ENCODE measurements around the gene KIAA1143. TPM values are rescaled to one million over a fixed set of nuclear protein-coding genes. Genes with fewer than 3 reads are reported as not detected.
A peak's percentile ranks its signal among the peaks of the same experiment; 100 is the strongest.

Gene KIAA1143
- 10 to 100 TPM; 36.2 to 67.3 (median 61.7) TPM for polyA plus RNA-seq (ENCODE audit: insufficient read depth in 1 of 5, insufficient read length in 5 of 5, low replicate concordance in 1 of 5)
- long read RNA-seq, donor 1, full-length matches to known transcripts: 29 of 45 reads
- long read RNA-seq, donor 1, partial matches to known transcripts: 10 of 45 reads
- long read RNA-seq, donor 1, other reads (novel, unspliced or antisense): 6 of 45 reads
- long read RNA-seq, donor 2, full-length matches to known transcripts: 16 of 16 reads
- long read RNA-seq, donor 2, partial matches to known transcripts: 0 of 16 reads
- long read RNA-seq, donor 2, other reads (novel, unspliced or antisense): 0 of 16 reads
- long read RNA-seq, donor 3, full-length matches to known transcripts: 22 of 22 reads
- long read RNA-seq, donor 3, partial matches to known transcripts: 0 of 22 reads
- long read RNA-seq, donor 3, other reads (novel, unspliced or antisense): 0 of 22 reads
- long read RNA-seq, donor 4, full-length matches to known transcripts: 12 of 12 reads
- long read RNA-seq, donor 4, partial matches to known transcripts: 0 of 12 reads
- long read RNA-seq, donor 4, other reads (novel, unspliced or antisense): 0 of 12 reads
- long read RNA-seq, donor 5, full-length matches to known transcripts: 50 of 50 reads
- long read RNA-seq, donor 5, partial matches to known transcripts: 0 of 50 reads
- long read RNA-seq, donor 5, other reads (novel, unspliced or antisense): 0 of 50 reads
- long read RNA-seq, donor 6, full-length matches to known transcripts: 41 of 41 reads
- long read RNA-seq, donor 6, partial matches to known transcripts: 0 of 41 reads
- long read RNA-seq, donor 6, other reads (novel, unspliced or antisense): 0 of 41 reads
- long read RNA-seq, donor 7, full-length matches to known transcripts: 18 of 18 reads
- long read RNA-seq, donor 7, partial matches to known transcripts: 0 of 18 reads
- long read RNA-seq, donor 7, other reads (novel, unspliced or antisense): 0 of 18 reads
- long read RNA-seq, donor 8, full-length matches to known transcripts: 8 of 8 reads
- long read RNA-seq, donor 8, partial matches to known transcripts: 0 of 8 reads
- long read RNA-seq, donor 8, other reads (novel, unspliced or antisense): 0 of 8 reads

- peak; percentile 96 for DNase-seq
Observed at GRCh38 chr3:44761424-44762169, at the start of gene KIAA1143, which contains the start of gene KIF15. Gene KIAA1143 (minus strand): TSS chr3:44761619. CDS start chr3:44761602, 17 bp downstream. Gene KIF15 (plus strand): TSS chr3:44761794. CDS start chr3:44761866, 72 bp downstream.

- DNase-seq: no peak
Observed at GRCh38 chr3:44805960-44806359, 44.5 kb upstream of the KIAA1143 start.

- DNase-seq: no peak
Observed at GRCh38 chr3:44803298-44803697, 41.9 kb upstream of the KIAA1143 start.

- DNase-seq: no peak
Observed at GRCh38 chr3:44802011-44802410, 40.6 kb upstream of the KIAA1143 start.

GRCh38 chr3:44795197-44795596, 33.8 kb upstream of the KIAA1143 start:
- DNase-seq: no peak

GRCh38 chr3:44782891-44783290, 21.5 kb upstream of the KIAA1143 start:
- no peak for DNase-seq

- no peak for DNase-seq
Observed at GRCh38 chr3:44772099-44772442, 10.7 kb upstream of the KIAA1143 start.

GRCh38 chr3:44771424-44772098, 10.1 kb upstream of the KIAA1143 start:
- no peak for DNase-seq

- DNase-seq: no peak
Observed at GRCh38 chr3:44764248-44764647, 2.8 kb upstream of the KIAA1143 start.

- DNase-seq: no peak
Observed at GRCh38 chr3:44762690-44763089, 1.3 kb upstream of the KIAA1143 start.

GRCh38 chr3:44762170-44762677, 805 bp upstream of the KIAA1143 start:
- peak in 1 of 2 donors; percentile 1 for DNase-seq

GRCh38 chr3:44761101-44761423, 357 bp downstream of the KIAA1143 start:
- no peak for DNase-seq

GRCh38 chr3:44734646-44735168, 26.7 kb downstream of the KIAA1143 start:
- no peak for DNase-seq

- peak; percentile 87 to 90 for DNase-seq
Observed at GRCh38 chr3:44729384-44729910, 32.0 kb downstream of the KIAA1143 start, which contains the start of gene ZNF501. Gene ZNF501 (plus strand): TSS chr3:44729635. CDS start chr3:44734422, 4,787 bp downstream.

- no peak for DNase-seq
Observed at GRCh38 chr3:44722103-44722401, 39.4 kb downstream of the KIAA1143 start.

- no peak for DNase-seq
Observed at GRCh38 chr3:44721231-44722102, 40.0 kb downstream of the KIAA1143 start.

GRCh38 chr3:44712455-44713075, 48.9 kb downstream of the KIAA1143 start, which contains the start of gene ZNF502:
Gene ZNF502 (plus strand): TSS chr3:44712660. CDS start chr3:44720262, 7,602 bp downstream.
- peak; percentile 87 to 88 for DNase-seq
